Activated CD8-positive, alpha-beta memory T cell treated with anti-CD3 and anti-CD28 coated beads, Interleukin-2, amount 50 U/mL, for 4 hours (primary cell): ENCODE data around the gene FMN1.
"Not testable (repeated sequence)": the region's sequence is repeated elsewhere in the genome, so short reads cannot be mapped to it uniquely, and the experiment has no call there.

Source experiments
- DNase-seq: peaks from one replicate; pipeline ENCODE4 v3.0.0-alpha.2; 2020

FMN1 gene

DNA sequence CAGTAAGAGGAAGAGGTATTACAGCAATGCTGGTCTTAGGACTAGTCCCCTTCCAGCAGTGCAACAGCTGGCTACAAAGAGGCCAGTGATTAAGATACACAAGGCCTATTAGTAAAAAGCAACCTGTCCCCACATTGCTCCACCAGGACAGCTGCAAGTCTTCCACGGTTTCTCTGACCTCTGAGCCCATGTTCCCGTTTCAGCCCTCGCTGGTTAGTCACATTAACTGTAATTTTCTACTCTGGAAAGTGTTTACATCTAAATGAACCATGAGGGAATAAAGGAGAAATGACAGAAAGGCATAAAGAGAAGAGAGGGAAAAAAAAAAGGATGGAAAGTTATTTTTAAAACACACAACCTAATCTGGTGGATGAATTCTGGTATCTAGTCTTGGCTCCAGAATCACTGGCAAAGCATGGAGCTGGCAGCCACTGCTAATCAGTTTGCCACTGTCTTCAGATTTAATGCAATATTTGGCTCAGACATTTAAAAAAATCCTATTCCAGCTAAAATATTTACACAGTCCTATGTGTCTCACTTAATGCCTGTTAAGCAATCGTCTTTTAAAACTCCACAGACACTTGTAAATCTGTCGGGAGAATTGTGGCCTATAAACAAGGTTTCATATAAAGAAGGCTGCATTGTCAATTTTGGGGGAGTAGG, 321.8 kb downstream of the FMN1 start:
- DNase-seq, result no peak

DNA sequence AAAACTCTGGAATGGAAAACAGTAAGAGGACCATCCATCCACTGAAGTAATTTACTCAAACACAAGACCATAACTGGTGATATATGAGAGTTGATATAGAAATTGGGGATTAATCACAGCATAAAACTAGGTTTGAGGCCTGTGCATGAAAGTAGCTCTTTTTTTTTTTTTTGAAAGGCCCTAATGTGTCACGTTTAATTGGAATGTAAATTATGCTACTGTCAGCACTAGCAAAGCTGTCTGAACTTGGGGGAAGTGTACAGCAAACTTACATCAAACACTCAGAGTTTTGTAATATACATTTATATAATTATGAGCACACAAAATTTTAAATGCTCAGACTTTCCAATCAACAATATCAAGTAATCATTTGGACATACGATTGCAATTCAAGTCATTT, 322.6 kb downstream of the FMN1 start:
- DNase-seq, result no peak

DNA sequence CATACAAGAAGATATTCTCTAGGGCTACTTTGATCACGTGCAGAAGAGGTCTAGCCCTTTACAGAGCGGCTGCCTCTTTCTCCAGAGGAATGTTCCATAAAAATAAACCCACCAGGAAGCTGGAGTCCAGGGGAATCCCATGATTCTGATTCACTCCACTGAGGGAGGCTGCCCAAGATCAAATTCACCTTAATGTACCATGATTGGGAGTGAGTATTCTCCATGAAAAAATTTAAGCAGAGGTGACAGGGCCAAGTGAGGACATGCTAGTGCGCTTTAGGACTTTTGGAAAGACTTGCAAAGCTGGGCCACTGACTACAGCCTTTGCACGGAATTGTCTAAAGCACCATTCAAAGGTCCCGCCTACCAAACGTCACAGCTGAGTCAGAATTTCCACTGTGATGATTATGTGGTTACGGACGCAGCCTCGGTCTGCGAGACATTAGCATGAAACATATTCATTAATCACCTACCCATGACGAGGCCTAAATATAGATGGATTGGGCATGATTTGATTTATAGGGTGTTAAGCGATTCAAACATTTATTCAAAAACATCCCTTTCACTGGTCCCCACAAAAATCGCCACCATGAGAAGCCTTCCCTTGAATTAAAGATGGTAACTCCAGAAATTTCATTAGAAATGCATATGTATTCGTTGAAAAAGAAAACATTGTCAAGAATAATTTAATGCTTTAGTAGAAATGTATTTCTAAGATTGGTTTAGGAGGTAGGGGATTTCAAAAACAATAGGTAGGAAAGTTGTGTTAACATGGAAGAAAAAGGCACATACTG, 324.1 kb downstream of the FMN1 start:
- no peak for DNase-seq

DNA sequence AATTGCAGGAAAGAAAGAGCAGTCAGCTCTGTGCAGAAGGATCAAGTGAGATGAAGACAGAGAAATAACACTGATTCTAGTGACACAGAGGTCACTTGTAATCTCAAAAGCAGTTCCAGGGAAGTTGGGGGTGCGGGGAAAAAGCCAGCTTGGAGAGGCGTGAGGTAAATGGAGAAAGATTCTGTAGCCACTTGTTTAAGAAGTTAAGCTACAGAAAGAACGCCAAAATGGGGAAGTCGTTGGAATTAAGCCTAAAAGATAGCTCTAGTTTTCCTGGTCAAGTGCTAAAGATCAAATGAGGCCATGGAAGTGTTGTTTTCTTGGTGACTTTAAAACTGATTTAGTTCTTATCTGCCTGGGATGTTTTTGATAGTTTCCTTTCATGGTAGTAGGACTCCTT, 324.7 kb downstream of the FMN1 start:
- DNase-seq, result no peak

GRCh38 chr15:32867313-32867626, 327.2 kb downstream of the FMN1 start:
- DNase-seq, result no peak

GRCh38 chr15:32866454-32867312, 327.8 kb downstream of the FMN1 start:
- DNase-seq, result no peak

- no peak for DNase-seq
Measured at GRCh38 chr15:32864841-32865240, 329.7 kb downstream of the FMN1 start.

- no peak for DNase-seq
Measured at GRCh38 chr15:32864051-32864450, 330.5 kb downstream of the FMN1 start.

- no peak for DNase-seq
Measured at GRCh38 chr15:32861761-32862160, 332.8 kb downstream of the FMN1 start.

GRCh38 chr15:32861174-32861573, 333.3 kb downstream of the FMN1 start:
- no peak for DNase-seq

DNA sequence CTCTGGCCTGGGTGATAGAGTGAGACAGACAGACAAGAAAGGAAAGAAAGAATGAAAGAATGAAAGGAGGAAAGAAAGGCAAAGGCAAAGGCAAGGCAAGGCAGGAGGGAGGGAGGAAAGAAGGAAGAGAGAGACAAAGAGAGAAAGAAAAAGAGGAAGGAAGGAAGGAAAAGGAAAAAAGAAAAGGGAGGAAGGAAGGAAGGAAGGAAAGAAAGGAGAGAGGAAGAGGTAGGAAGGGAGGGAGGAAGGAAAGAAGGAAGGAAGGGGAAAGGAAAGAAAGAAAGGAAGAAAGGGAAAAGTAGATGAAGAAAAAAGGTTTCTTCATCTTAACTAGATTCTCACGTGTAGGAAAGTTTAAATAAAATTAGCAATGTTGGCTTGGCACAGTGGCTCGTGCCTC, 334.5 kb downstream of the FMN1 start:
- no peak for DNase-seq

DNA sequence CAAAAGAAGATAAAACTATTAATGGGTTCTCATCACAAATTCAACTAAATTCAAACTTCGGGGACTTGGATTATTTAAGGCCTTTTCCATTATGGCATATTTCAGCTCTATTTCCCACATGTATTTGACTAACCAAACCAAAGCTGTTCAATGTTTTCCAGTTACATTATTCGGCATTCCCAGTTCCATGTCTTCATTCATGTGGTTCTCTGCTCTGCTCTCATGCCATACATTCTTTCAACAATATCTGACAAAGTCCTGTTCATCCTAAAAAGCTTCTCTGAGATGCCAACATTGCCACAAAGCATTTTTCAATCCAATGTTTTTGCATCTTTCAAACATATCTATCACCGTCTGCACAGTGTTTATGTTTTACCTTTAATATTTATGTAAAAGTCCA, 335.3 kb downstream of the FMN1 start:
- no peak for DNase-seq

DNA sequence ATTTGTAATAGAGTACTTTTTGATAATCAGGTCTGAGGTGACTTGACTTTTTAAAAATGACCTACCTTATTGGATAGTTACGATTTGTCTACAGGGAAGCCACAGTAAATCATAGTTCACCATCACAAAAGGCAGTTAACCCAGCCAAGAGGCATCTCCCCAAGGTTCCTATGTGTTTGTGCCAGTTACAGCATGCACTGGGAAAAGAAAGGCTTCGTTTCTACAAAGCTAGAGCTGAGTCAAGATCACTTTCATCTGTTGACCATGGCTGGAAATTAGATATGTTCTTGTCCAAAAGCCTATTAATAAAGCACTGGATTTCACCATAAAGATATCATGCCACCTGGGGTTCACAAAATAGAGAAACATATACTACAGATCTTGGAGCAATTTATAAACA, 336.8 kb downstream of the FMN1 start:
- no peak for DNase-seq

DNA sequence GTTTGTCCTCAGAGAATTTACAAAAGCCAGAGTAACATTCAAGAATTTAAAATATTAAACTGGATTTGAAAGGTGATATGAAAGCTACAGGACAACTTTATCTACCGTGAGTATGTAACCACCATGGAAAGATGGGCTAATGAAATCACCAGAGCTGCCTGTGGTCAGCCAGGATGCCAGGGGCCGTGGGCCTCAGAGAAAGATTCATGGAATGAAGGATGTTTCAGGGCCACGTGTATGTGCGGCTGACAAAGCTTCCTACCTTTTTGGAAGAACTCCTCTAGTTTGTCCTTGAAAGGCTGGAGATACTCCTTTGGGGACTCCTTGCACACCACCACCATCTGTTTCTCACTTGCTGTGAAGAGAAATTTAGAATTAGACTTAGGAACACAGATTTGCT, 337.8 kb downstream of the FMN1 start:
- no peak for DNase-seq

DNA sequence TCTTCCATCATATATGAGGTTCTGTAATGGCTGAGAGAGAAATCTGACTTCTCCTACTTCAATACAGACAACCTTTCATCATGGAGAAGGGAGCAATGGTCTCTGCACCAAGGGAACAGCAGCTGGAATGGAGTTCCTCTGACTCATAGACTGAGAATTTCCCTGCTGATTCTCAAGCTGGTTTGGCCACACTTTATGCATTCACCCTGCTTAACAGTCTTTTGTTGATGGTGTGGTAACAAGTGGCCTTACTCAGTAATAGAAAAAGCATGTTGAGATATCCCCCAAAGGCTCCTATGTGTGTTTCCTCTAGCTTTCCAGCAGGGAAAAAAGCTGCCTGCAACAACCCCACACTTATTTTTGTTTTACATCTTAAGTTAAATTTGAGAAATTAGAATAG, 338.6 kb downstream of the FMN1 start:
- DNase-seq, result no peak

GRCh38 chr15:32853592-32853991, 340.9 kb downstream of the FMN1 start:
- no peak for DNase-seq

DNA sequence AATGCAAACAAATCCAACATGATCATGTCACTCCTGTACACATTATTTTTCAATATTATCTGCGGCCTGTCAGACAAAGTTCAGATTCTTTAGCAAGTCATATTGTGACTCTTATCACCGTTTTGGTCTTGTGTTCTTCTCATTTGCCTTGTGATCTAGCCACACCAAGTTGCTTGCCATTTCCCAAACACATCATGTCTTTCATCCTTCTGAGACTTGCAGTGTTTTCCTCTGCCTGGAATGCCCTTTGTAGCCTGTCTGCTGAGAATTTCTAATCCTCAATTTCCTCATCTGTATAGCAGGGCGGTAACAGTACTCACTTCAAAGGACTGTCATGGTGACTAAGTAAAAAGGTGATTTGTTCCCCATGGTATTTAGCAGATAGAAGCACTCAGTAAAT, 341.7 kb downstream of the FMN1 start:
- DNase-seq, result no peak

DNA sequence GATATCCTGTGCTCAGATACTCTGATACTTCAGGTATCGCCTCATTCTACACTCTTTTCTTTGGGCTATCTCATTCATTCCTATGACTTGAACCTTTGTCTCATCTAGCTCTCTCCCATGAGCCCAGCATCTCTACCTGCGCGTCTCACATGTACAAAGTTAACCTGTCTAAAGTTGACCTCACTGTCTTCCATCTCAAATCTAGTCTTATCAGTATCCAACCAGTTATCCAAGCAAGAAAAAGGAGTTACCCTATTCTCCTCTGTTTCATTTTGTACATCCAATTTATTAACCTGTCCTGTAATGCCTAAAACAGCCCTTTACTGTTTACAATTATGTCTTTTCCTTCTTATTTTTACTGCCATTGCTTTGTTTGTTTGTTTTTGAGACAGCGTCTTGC, 342.5 kb downstream of the FMN1 start:
- no peak for DNase-seq

DNA sequence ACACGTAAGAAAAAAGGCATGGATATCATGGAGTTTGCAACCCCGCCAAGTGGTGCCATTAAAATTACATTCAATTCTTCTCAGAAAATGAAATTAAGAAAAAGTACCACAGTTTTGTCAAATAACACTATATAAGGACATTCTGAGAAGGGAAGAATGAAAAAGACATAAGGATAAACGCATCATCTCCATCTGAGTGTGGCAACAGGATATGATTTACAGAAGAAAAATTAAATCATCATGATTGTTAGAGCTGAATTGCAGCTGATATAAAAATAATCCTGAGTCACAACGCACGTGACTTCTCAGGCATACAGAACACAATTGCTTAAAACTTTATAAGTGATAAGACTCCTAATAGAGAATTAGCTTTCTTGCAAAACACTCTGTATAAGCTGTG, 342.9 kb downstream of the FMN1 start:
- no peak for DNase-seq

DNA sequence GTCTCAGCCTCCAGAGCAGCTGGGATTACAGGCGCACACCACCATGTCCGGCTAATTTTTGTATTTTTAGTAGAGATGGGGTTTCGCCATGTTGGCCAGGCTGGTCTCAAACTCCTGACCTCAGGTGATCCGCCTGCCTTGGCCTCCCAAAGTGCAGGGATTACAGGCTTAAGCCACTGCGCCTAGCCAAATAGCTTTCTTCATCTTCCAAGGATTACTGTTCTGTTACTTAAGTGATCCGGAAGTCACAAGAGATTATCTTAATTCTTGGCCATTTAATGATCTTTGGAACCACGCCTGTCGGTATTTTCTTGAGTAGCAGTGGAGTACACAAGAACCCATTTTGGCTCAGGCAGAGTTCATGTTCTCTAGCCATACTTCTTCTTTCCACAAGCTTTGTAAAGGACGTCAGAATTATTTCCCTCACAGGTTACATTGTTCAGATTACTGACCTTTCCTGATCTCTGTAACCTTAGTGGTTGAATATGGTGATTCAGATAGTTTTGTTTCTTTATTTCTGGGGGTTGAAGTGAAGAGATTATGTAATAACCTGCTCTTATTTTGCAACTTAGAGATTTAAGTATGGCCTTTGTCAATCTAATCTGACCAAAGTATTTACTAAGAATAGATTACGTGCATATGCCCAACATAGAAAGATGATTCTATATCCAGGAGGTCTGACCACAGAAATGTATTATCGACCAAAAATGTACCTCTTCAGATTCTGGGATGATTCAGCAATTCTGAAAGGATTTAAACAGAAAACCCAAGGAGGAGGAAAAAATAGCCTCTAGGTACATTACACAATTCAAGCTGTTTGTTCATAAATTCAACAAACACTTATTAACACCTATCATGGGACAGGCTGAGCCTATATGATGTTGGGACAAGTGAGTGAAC, 344.5 kb downstream of the FMN1 start:
- no peak for DNase-seq

GRCh38 chr15:32846671-32847070, 347.8 kb downstream of the FMN1 start:
- not testable (repeated sequence) for DNase-seq

- no peak for DNase-seq
Measured at GRCh38 chr15:32844118-32844711, 350.3 kb downstream of the FMN1 start.
